ACC112 (cell line): ENCODE data around the gene TLX2.
"Not testable (repeated sequence)": the region's sequence is repeated elsewhere in the genome, so short reads cannot be mapped to it uniquely, and the experiment has no call there.

Experiments used
- H2AFZ ChIP-seq: fragments of 200-600 bp; sonication (generic); one replicate; pipeline ENCODE4 v1.6.0; 2017; ENCODE audit warnings: antibody characterized with exemption, low read length; ENCODE audit not compliant: unreplicated experiment
- H3K27ac ChIP-seq: fragments of 200-600 bp; sonication (generic); 2 replicates; pipeline ENCODE4 v1.5.1; 2014; ENCODE audit warnings: low read depth, mild to moderate bottlenecking, antibody characterized with exemption, low read length, moderate library complexity
- H3K27me3 ChIP-seq: fragments of 200-600 bp; sonication (generic); 2 replicates; pipeline ENCODE4 v1.6.1; 2014; ENCODE audit warnings: mild to moderate bottlenecking, antibody characterized with exemption, low read length, moderate library complexity, mixed read lengths; ENCODE audit not compliant: insufficient read depth
- H3K36me3 ChIP-seq: fragments of 200-600 bp; sonication (generic); 2 replicates; pipeline ENCODE4 v1.6.1; 2016; ENCODE audit warnings: mild to moderate bottlenecking, antibody characterized with exemption, low read length, moderate library complexity, mixed read lengths; ENCODE audit not compliant: insufficient read depth
- H3K4me1 ChIP-seq: fragments of 200-600 bp; sonication (generic); one replicate; pipeline ENCODE4 v1.6.1; 2016; ENCODE audit warnings: low read length, mixed read lengths; ENCODE audit not compliant: insufficient read depth, unreplicated experiment, control insufficient read depth
- H3K4me3 ChIP-seq: fragments of 200-600 bp; sonication (generic); 2 replicates; pipeline ENCODE4 v1.5.1; 2014; ENCODE audit warnings: mild to moderate bottlenecking, low read depth, low read length
- H3K79me2 ChIP-seq: fragments of 200-600 bp; sonication (generic); one replicate; pipeline ENCODE4 v1.6.0; 2016; ENCODE audit warnings: low read length; ENCODE audit not compliant: control insufficient read depth, unreplicated experiment, insufficient read depth

Gene TLX2

GRCh38 chr2:74558284-74559230 lies 44.3 kb downstream of the TLX2 start:
- Histone ChIP-seq H3K4me1 (peaks cover 45% of the 10 kb centered on the region), H3K27ac (peak overlapping the region; percentile 14; the same call in 1 of the 2 replicates), H3K79me2 (peaks cover 30% of the 10 kb centered on the region), H3K27me3 (no peaks in the 10 kb centered on the region), H3K4me3 (no peak overlapping the region), H2AFZ (no peak overlapping the region), H3K36me3 (peaks cover 4% of the 10 kb centered on the region; the same call in 1 of the 2 replicates)

- Histone ChIP-seq H3K27ac (no peak overlapping the region), H3K4me3 (no peak overlapping the region), H2AFZ (no peak overlapping the region), H3K79me2 (peaks cover 24% of the 10 kb centered on the region), H3K36me3 (peaks cover 4% of the 10 kb centered on the region; the same call in 1 of the 2 replicates), H3K27me3 (no peaks in the 10 kb centered on the region), H3K4me1 (peaks cover 58% of the 10 kb centered on the region)
These were observed 45.7 kb downstream of the TLX2 start for GRCh38 chr2:74559912-74560311.

- H3K4me1 ChIP-seq, result peaks cover 60% of the 10 kb centered on the region
- H3K27me3 ChIP-seq, result no peaks in the 10 kb centered on the region
- H3K36me3 ChIP-seq, result peaks cover 4% of the 10 kb centered on the region; the same call in 1 of the 2 replicates
- H2AFZ ChIP-seq, result no peak overlapping the region
- no peak overlapping the region for H3K4me3 ChIP-seq
- no peak overlapping the region for H3K27ac ChIP-seq
- peaks cover 17% of the 10 kb centered on the region for H3K79me2 ChIP-seq
These were observed 46.3 kb downstream of the TLX2 start for GRCh38 chr2:74560591-74560990.

- H3K27me3 ChIP-seq, H3K27ac ChIP-seq, H2AFZ ChIP-seq, H3K4me3 ChIP-seq, H3K36me3 ChIP-seq: not testable (repeated sequence)
- peaks cover 13% of the 10 kb centered on the region for H3K79me2 ChIP-seq
- H3K4me1 ChIP-seq, result peaks cover 61% of the 10 kb centered on the region
These were observed 46.8 kb downstream of the TLX2 start for GRCh38 chr2:74561022-74561421.

GRCh38 chr2:74562126-74562775 lies 48.0 kb downstream of the TLX2 start:
- Histone ChIP-seq H3K79me2 (peaks cover 1% of the 10 kb centered on the region), H3K27ac (peak overlapping the region; percentile 61), H3K27me3 (no peaks in the 10 kb centered on the region), H3K36me3 (no peaks in the 10 kb centered on the region), H3K4me1 (peaks cover 62% of the 10 kb centered on the region), H3K4me3 (peak overlapping the region; percentile 25; the same call in 1 of the 2 replicates), H2AFZ (peak overlapping the region; percentile 76)

- H3K36me3 ChIP-seq, result no peaks in the 10 kb centered on the region
- peak overlapping the region; percentile 10 for H2AFZ ChIP-seq
- H3K79me2 ChIP-seq, result no peaks in the 10 kb centered on the region
- H3K27ac ChIP-seq, result peak overlapping the region; percentile 100
- H3K4me1 ChIP-seq, result peaks cover 75% of the 10 kb centered on the region
- H3K27me3 ChIP-seq, result no peaks in the 10 kb centered on the region
- H3K4me3 ChIP-seq, result peak overlapping the region; percentile 8; the same call in 1 of the 2 replicates
These were observed 50.0 kb downstream of the TLX2 start for GRCh38 chr2:74564222-74564621.

- no peak overlapping the region for H3K4me3 ChIP-seq
- H3K79me2 ChIP-seq, result no peaks in the 10 kb centered on the region
- no peaks in the 10 kb centered on the region for H3K27me3 ChIP-seq
- peaks cover 75% of the 10 kb centered on the region for H3K4me1 ChIP-seq
- H3K27ac ChIP-seq, result peak overlapping the region; percentile 100
- H3K36me3 ChIP-seq, result no peaks in the 10 kb centered on the region
- no peak overlapping the region for H2AFZ ChIP-seq
These were observed 52.0 kb downstream of the TLX2 start for GRCh38 chr2:74566076-74566753.

- Histone ChIP-seq H3K27me3 (no peaks in the 10 kb centered on the region), H3K79me2 (no peaks in the 10 kb centered on the region), H3K36me3 (no peaks in the 10 kb centered on the region), H3K4me1 (peaks cover 75% of the 10 kb centered on the region), H3K4me3 (no peak overlapping the region), H3K27ac (peak overlapping the region; percentile 100), H2AFZ (peak overlapping the region; percentile 41)
These were observed 52.5 kb downstream of the TLX2 start for GRCh38 chr2:74566754-74567085.
